Thyroid gland (tissue), 4 donors: Measurements from ENCODE around the gene EIF4A3.

Experiments used
- POLR2A ChIP-seq, 2 donors: fragments of 450-650 bp; IDR thresholded peaks; one replicate each; pipeline ENCODE4 v1.6.1; 2017; ENCODE audit warnings: antibody characterized with exemption in 2 of 2, mild to moderate bottlenecking in 2 of 2, moderate library complexity in 1 of 2
- TF ChIP-seq, protein P1 (sequence below), 6 experiments: fragments of 200-600 bp in 3 of 6; fragments of 450-650 bp in 3 of 6; sonication (generic) in 3 of 6; IDR thresholded peaks; one replicate each; pipeline ENCODE4 v1.5.1; 2016 to 2019; ENCODE audit warnings: antibody characterized with exemption in 6 of 6, mild to moderate bottlenecking in 2 of 6, inconsistent platforms in 1 of 6, moderate library complexity in 1 of 6

GRCh38 chr17:80191192-80191591 is 44.3 kb upstream of the EIF4A3 start:
- TF ChIP-seq, protein P1, sequence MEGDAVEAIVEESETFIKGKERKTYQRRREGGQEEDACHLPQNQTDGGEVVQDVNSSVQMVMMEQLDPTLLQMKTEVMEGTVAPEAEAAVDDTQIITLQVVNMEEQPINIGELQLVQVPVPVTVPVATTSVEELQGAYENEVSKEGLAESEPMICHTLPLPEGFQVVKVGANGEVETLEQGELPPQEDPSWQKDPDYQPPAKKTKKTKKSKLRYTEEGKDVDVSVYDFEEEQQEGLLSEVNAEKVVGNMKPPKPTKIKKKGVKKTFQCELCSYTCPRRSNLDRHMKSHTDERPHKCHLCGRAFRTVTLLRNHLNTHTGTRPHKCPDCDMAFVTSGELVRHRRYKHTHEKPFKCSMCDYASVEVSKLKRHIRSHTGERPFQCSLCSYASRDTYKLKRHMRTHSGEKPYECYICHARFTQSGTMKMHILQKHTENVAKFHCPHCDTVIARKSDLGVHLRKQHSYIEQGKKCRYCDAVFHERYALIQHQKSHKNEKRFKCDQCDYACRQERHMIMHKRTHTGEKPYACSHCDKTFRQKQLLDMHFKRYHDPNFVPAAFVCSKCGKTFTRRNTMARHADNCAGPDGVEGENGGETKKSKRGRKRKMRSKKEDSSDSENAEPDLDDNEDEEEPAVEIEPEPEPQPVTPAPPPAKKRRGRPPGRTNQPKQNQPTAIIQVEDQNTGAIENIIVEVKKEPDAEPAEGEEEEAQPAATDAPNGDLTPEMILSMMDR (IDR thresholded peaks at IDR 0.05): no peak
- no peak for TF ChIP-seq POLR2A (IDR thresholded peaks at IDR 0.05)
